ENCODE measurements around the gene ABHD2.

The ABHD2 gene

DNA sequence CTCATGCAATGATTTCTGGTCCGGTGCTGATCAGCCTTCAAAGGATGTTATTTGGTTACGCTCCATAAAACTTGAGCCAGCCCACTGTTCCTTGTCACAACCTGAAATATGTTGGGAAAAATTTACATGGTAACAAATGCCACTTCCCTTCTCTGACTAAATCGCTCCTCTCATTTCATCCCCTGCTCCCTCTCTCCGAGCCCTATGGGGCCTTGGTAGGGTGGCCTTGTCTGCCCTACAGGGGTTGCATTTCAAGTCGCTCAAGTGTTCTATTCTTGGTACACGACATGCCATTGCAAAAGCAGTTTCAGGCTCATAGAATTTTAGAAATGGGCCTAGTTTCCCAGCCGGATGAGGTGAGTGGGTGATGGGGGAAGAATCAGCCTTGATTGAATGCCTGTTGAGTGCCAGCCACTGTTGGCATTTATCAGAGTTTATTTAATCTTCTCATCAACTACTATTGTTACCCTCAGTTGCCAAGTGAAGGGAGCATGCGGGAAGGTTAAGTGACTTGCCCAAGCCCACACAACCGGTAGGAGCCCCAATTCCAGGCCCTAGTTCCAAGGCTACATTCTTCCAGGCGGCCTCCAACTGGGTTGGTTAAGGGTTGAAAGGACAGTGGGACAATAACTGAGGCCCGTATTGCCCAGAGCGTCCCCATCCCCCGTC, 961 bp upstream of the ABHD2 start:
- no peak overlapping the region for H3K4me3 Mint-ChIP-seq
- no peak overlapping the region for H3K27ac Mint-ChIP-seq
- H3K36me3 Mint-ChIP-seq, result no peaks in the 10 kb centered on the region
- H3K27me3 Mint-ChIP-seq, result no peaks in the 10 kb centered on the region
- peaks cover 30% of the 10 kb centered on the region for H3K4me1 Mint-ChIP-seq (ENCODE audit: low read depth)
- H3K9me3 Mint-ChIP-seq (ENCODE audit: low read depth), result no peaks in the 10 kb centered on the region

DNA sequence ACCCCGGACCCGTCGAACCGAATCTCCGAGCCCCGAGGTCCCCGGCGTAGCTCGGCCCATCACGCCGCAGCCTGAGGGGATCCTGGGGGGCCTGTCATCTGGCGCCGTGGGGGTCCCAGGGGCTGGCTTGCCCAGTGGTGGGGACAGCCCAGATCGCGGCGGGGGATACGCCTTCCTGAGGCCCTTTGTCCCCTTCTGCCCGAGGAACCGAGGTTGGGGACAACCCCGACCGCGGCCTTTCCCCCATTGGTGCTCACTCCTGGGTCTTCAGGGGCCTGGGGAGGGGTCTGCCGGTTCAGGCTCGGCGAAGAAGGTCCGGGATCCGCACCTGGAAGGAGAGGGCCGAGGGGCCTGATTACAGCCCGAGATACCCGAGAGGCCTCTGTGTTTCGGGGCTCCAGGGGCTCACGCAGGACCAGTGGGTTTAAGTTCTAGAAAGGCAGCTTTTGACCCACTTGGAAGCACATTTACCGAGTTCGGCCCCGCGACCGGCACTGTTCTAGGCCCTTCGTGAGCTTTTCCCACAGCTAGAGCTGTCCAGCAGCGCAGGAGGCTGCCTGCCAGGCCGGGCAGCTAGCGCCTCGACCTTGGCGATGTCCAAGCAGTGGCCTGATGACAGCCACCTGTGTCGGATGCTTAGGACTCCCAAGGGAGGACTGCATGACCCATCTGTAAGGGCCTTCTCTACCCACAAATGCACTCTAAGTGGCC, 504 bp downstream of the ABHD2 start:
- H3K9me3 Mint-ChIP-seq (ENCODE audit: low read depth), result no peaks in the 10 kb centered on the region
- peak overlapping the region; percentile 96 for H3K27ac Mint-ChIP-seq
- peaks cover 39% of the 10 kb centered on the region for H3K4me1 Mint-ChIP-seq (ENCODE audit: low read depth)
- H3K4me3 Mint-ChIP-seq, result peak overlapping the region; percentile 87
- H3K36me3 Mint-ChIP-seq, result peaks cover 3% of the 10 kb centered on the region
- H3K27me3 Mint-ChIP-seq, result no peaks in the 10 kb centered on the region

DNA sequence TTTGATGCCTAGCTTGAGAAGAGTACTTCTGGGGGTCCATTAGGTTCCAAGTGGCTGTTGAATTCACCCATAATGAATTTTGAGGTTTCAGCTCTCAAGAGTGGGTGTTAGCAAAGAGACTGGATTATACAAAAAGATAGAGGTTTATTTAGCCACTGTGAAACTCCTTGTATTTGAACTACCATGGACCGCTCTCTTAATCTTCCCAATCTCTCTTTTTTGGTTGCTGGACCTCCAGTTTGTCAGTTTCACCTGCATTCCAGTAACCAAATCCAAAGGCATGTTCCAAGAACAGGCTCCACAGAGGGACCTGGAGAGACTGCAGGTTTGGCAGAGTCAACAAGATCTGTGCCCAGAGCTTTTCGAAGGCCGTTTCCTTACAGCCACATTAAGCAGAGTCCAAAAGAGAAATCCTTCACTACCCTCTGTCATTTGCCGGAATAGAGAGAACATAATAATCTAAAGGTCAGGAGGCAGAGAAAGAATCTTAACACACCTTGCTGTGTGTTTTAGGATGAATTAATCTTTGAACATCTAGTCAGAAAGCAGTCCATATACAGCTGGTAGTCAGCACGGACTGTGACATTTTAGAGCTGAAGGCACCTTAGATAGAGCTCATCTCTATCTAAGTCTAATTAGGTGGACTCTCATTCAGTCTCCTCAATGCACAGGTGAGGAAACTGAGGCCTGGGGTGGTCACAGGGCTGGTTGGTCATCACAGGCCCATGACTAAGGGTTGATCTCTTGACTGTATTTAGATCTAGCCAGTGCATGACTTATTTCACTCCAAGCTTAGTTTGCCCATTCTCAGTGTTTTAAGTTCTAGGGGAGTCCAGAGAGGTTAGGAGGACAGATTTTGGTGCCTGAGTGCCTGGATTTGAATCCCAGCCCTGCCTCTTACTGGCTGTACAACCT, 1.3 kb downstream of the ABHD2 start:
- H3K4me3 Mint-ChIP-seq, result peak overlapping the region; percentile 87
- H3K27ac Mint-ChIP-seq, result peak overlapping the region; percentile 96
- peaks cover 41% of the 10 kb centered on the region for H3K4me1 Mint-ChIP-seq (ENCODE audit: low read depth)
- peaks cover 3% of the 10 kb centered on the region for H3K36me3 Mint-ChIP-seq
- H3K9me3 Mint-ChIP-seq (ENCODE audit: low read depth), result no peaks in the 10 kb centered on the region
- H3K27me3 Mint-ChIP-seq, result no peaks in the 10 kb centered on the region

DNA sequence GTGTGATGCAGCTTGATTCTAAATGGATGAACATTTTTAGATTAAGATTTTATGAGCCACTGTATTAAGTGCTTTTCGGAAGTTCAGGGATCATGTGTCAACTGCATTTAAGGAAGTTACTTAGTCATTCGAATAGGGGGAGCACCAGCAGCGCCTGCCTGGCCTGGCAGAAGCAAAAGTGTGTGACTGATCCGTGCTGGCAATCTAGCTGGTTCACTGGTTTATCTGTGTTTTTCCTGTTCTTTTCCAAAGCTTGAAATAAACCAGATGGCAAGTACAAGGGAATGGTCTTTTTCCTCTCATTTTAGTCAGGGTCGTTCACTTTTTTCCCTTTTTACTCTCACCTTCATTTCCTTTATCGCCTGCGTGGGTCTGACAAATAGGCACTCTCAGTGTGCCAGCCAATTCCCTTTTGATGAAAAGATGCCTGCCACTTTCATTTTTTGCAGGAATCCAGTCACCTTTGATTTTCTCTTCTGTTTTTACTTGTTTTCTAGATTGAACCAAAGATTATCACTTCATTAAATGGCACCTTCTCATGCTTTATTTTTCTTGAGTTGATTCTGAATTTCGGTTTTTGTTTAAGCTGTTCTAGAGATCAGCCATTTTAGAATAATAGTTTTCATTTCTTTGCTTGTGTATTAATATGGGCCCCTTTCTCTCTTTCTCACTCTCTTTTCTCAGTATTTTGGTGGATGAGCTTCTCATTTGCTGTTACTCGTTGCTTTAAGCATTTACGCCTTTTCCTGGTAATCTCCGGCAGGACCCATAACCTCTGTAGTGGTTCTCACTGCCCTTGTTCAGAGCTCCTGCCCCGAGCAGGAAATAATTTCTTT, 2.8 kb downstream of the ABHD2 start:
- peak overlapping the region; percentile 87 for H3K4me3 Mint-ChIP-seq
- H3K36me3 Mint-ChIP-seq, result peaks cover 3% of the 10 kb centered on the region
- H3K27me3 Mint-ChIP-seq, result no peaks in the 10 kb centered on the region
- H3K9me3 Mint-ChIP-seq (ENCODE audit: low read depth), result no peaks in the 10 kb centered on the region
- peak overlapping the region; percentile 96 for H3K27ac Mint-ChIP-seq
- peaks cover 43% of the 10 kb centered on the region for H3K4me1 Mint-ChIP-seq (ENCODE audit: low read depth)

DNA sequence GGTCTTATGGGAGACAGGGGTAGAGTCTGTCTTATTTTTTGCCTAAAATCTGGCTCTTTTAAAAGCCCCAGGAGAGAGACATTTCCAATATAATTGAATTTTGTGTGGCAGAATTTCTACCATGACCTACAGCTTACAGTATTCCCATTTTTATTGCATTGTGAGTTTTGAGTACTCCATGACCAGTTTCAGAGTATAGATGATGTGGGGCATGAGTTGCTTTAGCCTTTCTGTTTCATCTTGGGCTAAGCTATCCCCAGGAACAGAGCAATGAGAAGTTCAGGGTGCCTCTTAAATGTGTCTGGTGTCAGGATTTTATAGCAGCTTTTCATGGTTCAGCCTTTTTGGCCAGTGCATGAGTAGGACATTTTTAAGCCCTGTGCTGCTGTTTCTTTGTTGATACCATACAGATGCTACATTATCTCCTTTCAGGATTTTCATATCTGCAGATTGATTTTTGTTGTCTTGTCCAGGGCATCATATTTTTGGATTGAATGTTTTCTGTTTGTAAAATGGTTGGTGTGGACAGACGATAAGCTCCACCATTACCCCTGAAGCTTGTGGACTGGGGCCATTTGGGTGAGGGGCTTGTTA, 3.5 kb downstream of the ABHD2 start:
- Mint-ChIP-seq H3K36me3 (peaks cover 3% of the 10 kb centered on the region), H3K27ac (peak overlapping the region; percentile 96), H3K4me1 (ENCODE audit: low read depth) (peaks cover 43% of the 10 kb centered on the region), H3K9me3 (ENCODE audit: low read depth) (no peaks in the 10 kb centered on the region), H3K27me3 (no peaks in the 10 kb centered on the region), H3K4me3 (peak overlapping the region; percentile 87)

DNA sequence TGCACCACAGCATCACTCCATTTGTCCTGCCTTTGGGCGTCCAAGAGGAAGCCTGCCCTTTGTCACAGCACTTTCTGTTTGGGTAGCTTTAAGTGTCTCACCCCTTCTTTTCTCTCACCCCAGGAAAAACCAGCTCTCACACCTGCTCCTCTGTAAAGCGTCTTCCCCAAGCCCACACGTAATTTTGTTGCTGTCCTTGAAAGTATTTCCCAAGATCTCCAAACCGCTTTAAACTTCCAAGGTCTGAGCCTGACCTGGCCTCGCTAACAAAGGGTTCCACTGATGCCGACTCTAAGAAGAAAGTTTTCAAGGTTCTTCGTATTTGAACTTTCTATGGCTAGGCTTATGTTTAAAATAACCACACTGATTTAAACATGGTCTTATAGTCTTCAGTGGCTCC, 5.3 kb downstream of the ABHD2 start:
- H3K4me1 Mint-ChIP-seq (ENCODE audit: low read depth), result peaks cover 43% of the 10 kb centered on the region
- peak overlapping the region; percentile 54 for H3K27ac Mint-ChIP-seq
- H3K9me3 Mint-ChIP-seq (ENCODE audit: low read depth), result no peaks in the 10 kb centered on the region
- H3K27me3 Mint-ChIP-seq, result no peaks in the 10 kb centered on the region
- H3K4me3 Mint-ChIP-seq, result peak overlapping the region; percentile 15
- H3K36me3 Mint-ChIP-seq, result peaks cover 3% of the 10 kb centered on the region

DNA sequence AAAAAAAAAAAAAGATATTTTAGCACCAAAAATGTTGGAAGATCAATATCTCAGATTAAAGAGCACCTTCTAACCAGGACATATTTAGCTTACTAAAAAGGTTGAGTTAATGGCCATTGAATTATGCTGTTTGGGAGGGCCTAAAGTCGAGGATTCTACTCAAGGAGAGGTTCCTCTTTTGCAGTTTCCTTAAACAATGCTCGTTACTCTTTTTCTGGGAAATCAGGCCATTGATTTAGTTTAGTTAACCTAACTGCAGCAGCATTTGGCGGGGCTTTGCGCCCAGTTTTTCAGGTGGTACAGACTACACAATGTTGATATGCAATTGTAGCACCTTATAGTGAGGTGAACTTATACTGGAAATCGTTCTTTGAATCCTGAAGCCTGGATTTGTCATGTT, 6.8 kb downstream of the ABHD2 start:
- Mint-ChIP-seq H3K4me3 (no peak overlapping the region), H3K27me3 (no peaks in the 10 kb centered on the region), H3K36me3 (peaks cover 3% of the 10 kb centered on the region), H3K4me1 (ENCODE audit: low read depth) (peaks cover 36% of the 10 kb centered on the region), H3K27ac (no peak overlapping the region), H3K9me3 (ENCODE audit: low read depth) (no peaks in the 10 kb centered on the region)

DNA sequence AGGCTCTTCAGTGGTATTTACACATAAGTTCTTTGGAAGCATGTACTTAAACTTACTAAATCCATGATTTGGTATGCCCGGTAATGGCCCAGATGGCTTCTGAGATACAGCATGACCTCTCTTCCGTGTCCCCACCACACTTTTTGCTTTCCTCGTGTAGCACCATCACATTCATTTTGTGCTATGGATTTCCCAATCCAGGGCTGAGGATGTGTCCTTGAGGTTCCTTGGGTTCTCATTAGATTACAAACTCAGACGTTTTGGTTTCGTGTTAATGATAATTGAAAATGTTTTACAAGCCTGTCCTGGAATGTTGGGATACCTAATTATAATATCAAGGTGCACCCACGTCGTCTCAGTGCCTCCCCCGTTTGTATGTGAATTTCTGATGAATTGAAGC, 7.3 kb downstream of the ABHD2 start:
- no peaks in the 10 kb centered on the region for H3K27me3 Mint-ChIP-seq
- peaks cover 3% of the 10 kb centered on the region for H3K36me3 Mint-ChIP-seq
- H3K27ac Mint-ChIP-seq, result no peak overlapping the region
- H3K4me3 Mint-ChIP-seq, result no peak overlapping the region
- H3K9me3 Mint-ChIP-seq (ENCODE audit: low read depth), result no peaks in the 10 kb centered on the region
- peaks cover 36% of the 10 kb centered on the region for H3K4me1 Mint-ChIP-seq (ENCODE audit: low read depth)

DNA sequence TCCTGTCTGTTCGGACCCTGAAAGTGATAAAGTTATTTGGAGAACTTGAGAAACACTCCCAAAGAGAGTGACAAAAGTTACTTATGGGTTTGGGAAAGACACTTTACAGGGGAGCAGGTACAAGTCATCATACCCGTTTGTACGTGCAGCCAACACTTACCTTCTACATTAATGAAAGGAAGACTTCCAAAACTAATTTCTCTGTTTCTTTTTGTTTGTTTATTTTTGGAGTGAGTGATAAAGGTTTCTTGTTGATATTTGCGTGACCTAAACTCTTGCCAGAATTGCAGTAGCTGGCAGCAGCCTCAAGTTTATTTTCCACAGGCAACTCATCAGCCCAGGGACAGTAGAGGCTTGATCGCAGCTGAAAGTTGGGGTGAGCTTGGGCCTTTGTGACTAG, 8.4 kb downstream of the ABHD2 start:
- Mint-ChIP-seq H3K4me1 (ENCODE audit: low read depth) (peaks cover 35% of the 10 kb centered on the region), H3K36me3 (peaks cover 7% of the 10 kb centered on the region), H3K4me3 (no peak overlapping the region), H3K27ac (no peak overlapping the region), H3K27me3 (no peaks in the 10 kb centered on the region), H3K9me3 (ENCODE audit: low read depth) (no peaks in the 10 kb centered on the region)

DNA sequence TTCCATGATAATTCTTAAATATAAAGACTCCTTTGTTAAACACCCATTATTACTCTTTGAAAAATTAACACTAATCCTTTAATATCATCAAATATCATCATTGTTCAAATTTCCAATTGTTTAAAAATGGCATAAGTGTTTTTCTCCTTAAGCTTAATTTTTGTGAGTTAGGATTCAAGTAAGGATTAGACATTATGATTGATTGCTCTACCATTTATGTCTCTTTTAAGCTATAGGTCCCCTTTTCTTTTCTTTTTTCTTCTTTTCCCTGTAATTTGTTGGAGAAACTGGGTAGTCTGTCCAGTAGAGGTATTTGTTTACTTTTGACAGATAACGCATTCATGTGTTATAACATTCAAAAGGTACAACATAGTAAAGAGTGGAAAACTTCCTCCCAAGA, 9.1 kb downstream of the ABHD2 start:
- Mint-ChIP-seq H3K27ac (no peak overlapping the region), H3K36me3 (peaks cover 7% of the 10 kb centered on the region), H3K4me3 (no peak overlapping the region), H3K4me1 (ENCODE audit: low read depth) (peaks cover 35% of the 10 kb centered on the region), H3K9me3 (ENCODE audit: low read depth) (no peaks in the 10 kb centered on the region), H3K27me3 (no peaks in the 10 kb centered on the region)

DNA sequence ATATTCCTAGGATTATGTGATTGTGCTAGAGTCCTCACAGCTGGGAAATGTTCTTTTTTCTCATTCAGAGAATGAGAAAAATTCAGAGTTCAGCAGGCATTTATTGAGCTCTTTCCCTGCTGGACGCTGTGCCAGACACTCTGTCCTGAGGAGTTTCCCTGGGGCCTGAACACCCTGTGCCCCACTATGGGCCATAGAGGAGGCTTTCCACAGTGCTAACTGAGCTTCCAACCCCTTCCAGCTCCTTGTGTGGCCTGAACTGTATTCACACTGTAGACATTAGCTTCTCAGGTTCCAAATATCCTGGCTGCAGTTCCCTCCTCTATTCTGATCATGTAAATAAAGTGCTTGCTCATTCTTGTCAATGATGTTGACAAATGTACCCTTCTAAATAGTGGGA, 10.0 kb downstream of the ABHD2 start:
- peaks cover 9% of the 10 kb centered on the region for H3K36me3 Mint-ChIP-seq
- H3K27ac Mint-ChIP-seq, result no peak overlapping the region

DNA sequence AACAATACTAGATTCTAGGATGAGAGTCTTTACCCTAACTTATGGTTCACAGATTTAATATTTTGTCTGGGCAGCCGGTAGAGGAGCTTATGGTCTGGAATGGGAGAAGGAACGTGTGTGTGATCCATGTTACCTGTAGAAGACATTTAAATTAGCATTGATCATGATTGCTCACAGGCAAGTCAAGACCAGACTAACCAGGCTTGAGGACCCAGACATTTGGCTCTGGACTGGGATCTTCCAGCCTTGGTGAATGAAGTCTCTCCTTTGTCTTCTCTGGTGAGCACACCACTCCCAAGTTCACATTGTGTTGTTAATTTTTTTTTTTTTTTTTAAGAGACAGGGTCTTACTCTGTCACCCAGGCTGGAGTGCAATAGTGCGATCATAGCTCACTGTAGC, 11.7 kb downstream of the ABHD2 start:
- Mint-ChIP-seq H3K9me3 (ENCODE audit: low read depth) (no peaks in the 10 kb centered on the region), H3K4me3 (no peak overlapping the region), H3K27me3 (no peaks in the 10 kb centered on the region), H3K4me1 (ENCODE audit: low read depth) (peaks cover 25% of the 10 kb centered on the region), H3K36me3 (peaks cover 6% of the 10 kb centered on the region), H3K27ac (no peak overlapping the region)

More for the DNA sequence above, 10.0 kb downstream of the ABHD2 start:
- H3K9me3 Mint-ChIP-seq (ENCODE audit: low read depth), result no peaks in the 10 kb centered on the region
- no peak overlapping the region for H3K4me3 Mint-ChIP-seq
- peaks cover 32% of the 10 kb centered on the region for H3K4me1 Mint-ChIP-seq (ENCODE audit: low read depth)
- no peaks in the 10 kb centered on the region for H3K27me3 Mint-ChIP-seq

DNA sequence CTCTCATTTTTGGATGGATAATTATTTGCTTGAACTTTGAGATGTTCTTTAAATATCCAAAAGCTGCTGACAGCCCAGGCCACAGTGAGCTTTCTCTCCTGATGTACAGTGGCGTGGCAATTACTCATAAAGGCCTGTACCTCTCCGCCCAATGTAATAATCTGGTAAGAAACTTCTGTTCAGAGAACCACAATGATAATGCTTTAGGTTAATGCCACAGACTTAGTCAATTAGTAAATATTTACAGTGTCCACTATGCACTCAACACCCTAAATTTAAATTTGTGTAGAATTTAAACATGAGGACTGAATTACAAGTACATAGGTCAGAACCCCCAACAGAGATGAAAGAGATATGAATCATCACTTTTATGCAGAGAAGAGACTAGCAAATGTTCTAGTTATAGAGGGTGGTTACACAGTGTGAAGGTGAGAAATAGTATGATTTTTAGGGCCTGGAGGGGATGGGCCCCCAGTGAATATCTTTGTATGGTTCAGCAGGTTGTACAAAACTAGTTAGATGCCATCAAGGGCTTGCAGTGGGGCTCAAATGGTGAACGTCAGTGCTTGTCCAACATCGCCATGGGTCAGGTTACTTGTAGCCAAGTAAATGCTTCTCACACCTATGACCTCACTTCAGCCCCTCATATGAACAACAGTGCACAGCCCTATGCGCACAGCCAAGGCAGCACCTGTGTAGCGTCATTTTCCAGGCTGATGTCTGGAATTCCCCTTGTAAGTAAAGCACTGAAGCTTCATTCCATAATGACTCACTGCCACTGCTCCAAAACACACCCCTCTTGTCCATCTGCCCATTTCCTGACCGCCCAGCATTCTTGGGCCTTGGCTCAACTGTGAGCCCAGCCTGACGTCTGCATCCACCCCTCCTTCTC, 13.3 kb downstream of the ABHD2 start:
- Mint-ChIP-seq H3K36me3 (peaks cover 10% of the 10 kb centered on the region), H3K27me3 (no peaks in the 10 kb centered on the region), H3K27ac (peak overlapping the region; percentile 76), H3K9me3 (ENCODE audit: low read depth) (no peaks in the 10 kb centered on the region), H3K4me1 (ENCODE audit: low read depth) (peaks cover 25% of the 10 kb centered on the region), H3K4me3 (no peak overlapping the region)
